Spleen (tissue), 11 donors: ENCODE results near the gene ADRA1B. TPM values are rescaled to one million over a fixed set of nuclear protein-coding genes. Genes with fewer than 3 reads are reported as not detected.

Experiments used
- DNase-seq: peaks from one replicate; pipeline ENCODE4 v3.0.0-alpha.2; 2020
- H3K27ac ChIP-seq, 8 donors: fragments of 200-600 bp; sonication (generic) in 7 of 8; 1 replicate in 4 of 8; 2 replicates in 4 of 8; pipeline versions ENCODE4 v1.5.0 to v1.8.0; 2016 to 2021; ENCODE audit warnings: inconsistent platforms in 4 of 8, mild to moderate bottlenecking in 4 of 8, moderate library complexity in 1 of 8
- H3K27me3 ChIP-seq, 7 donors: fragments of 200-600 bp; sonication (generic) in 6 of 7; replicated peaks in 1 of 7; 1 replicate in 4 of 7; 2 replicates in 3 of 7; pipeline versions ENCODE4 v1.5.0 to v1.8.0; 2016 to 2021; ENCODE audit warnings: inconsistent platforms in 3 of 7, mild to moderate bottlenecking in 1 of 7
- H3K36me3 ChIP-seq, 6 donors: fragments of 200-600 bp; sonication (generic) in 5 of 6; 1 replicate in 4 of 6; 2 replicates in 2 of 6; pipeline versions ENCODE4 v1.5.0 to v1.8.0; 2016 to 2021; ENCODE audit warnings: inconsistent platforms in 2 of 6
- H3K4me1 ChIP-seq, 6 donors: fragments of 200-600 bp; sonication (generic) in 5 of 6; 1 replicate in 3 of 6; 2 replicates in 3 of 6; pipeline versions ENCODE4 v1.5.0 to v1.8.0; 2016 to 2021; ENCODE audit warnings: inconsistent platforms in 3 of 6
- H3K4me3 ChIP-seq, 8 donors: fragments of 200-600 bp; sonication (generic) in 7 of 8; 1 replicate in 4 of 8; 2 replicates in 4 of 8; pipeline versions ENCODE4 v1.5.0 to v1.8.0; 2016 to 2021; ENCODE audit warnings: inconsistent platforms in 4 of 8, mild to moderate bottlenecking in 4 of 8, moderate library complexity in 2 of 8
- H3K9me3 ChIP-seq, 8 donors: fragments of 200-600 bp; sonication (generic) in 7 of 8; 1 replicate in 4 of 8; 2 replicates in 4 of 8; pipeline versions ENCODE4 v1.5.0 to v1.8.0; 2016 to 2021; ENCODE audit warnings: inconsistent platforms in 4 of 8
- CTCF ChIP-seq, 11 experiments: fragments of 200-600 bp in 7 of 11; fragments of 450-650 bp in 4 of 11; sonication (generic) in 4 of 11; IDR thresholded peaks in 8 of 11; conservative IDR thresholded peaks in 3 of 11; 1 replicate in 7 of 11; 2 replicates in 4 of 11; pipeline versions ENCODE4 v1.4.0 to v1.8.0; 2016 to 2021; ENCODE audit warnings: antibody characterized with exemption in 11 of 11, inconsistent platforms in 4 of 11, mild to moderate bottlenecking in 1 of 11
- POLR2A ChIP-seq, 3 donors: fragments of 450-650 bp; IDR thresholded peaks; one replicate each; pipeline ENCODE4 v1.5.1; 2017; ENCODE audit warnings: antibody characterized with exemption in 3 of 3, mild to moderate bottlenecking in 1 of 3
- POLR2AphosphoS5 ChIP-seq, 3 donors: sonication (generic); formaldehyde crosslinking; IDR thresholded peaks; one replicate each; pipeline ENCODE4 v1.5.1; 2017; ENCODE audit warnings: antibody characterized with exemption in 3 of 3
- WGBS, 5 donors: extraction: QIAGEN DNeasy Blood & Tissue Kit in 3 of 5; methylation state at CpG; one replicate each; pipeline versions ENCODE4 v1.1.5 to v1.1.7; 2013 to 2018; 5-methylcytosine and 5-hydroxymethylcytosine counted together
- intact Hi-C: fragments of 100-400 bp; cut with DNase I; formaldehyde crosslinking; loops from one replicate; pipeline ENCODE4 v1.15.0; 2023; ENCODE audit warnings: low total_unique reads
- polyA plus RNA-seq, 3 donors: library from polyadenylated mRNA; stranded (reverse); fragments of 200-250 nt; gene quantifications; one replicate each; pipeline ENCODE4 v1.2.1, GENCODE V29; 2013
- total RNA-seq, 7 donors: library from RNA; depleted of rRNA in 3 of 7; stranded (reverse); fragments of >200 nt in 3 of 7; fragmentation: NEBNext Ultra II Directional in 4 of 7; extraction: Animal tissue kit (Norgen Biotek cat#: 25700) in 4 of 7; gene quantifications; one replicate each; pipeline versions ENCODE4 v1.1.0 to v1.2.1, GENCODE V29; 2016 to 2021
- donor health status: healthy with polysubstance abuse.
- donor health status: DM: no; HTN: no; CAD: no; lungs with moderate emphysema.
- donor health status: DM: no; HTN: no; CAD: no.
- donor health status: Bipolar disorder and iron deficiency.
- donor health status: healthy.
- donor health status: DM: no; HTN: no; CAD: no.
- donor health status: DM: yes; HTN: yes; CAD: no.

ADRA1B gene
- total and polyA plus RNA-seq, 10 donors: 0.65 to 39.6 (median 11.7) TPM

- no peak for DNase-seq
- no peaks in the 10 kb centered on the region for H3K4me1 ChIP-seq
- H3K9me3 ChIP-seq: no peaks in the 10 kb centered on the region
- intact Hi-C loops: no loop called here
- H3K4me3 ChIP-seq: no peak overlapping the region
- peak overlapping the region in 5 of 8 donors; percentile 2 to 59 (median 51) for H3K27ac ChIP-seq
- no peaks in the 10 kb centered on the region for H3K36me3 ChIP-seq
- H3K27me3 ChIP-seq: peaks cover 0 to 9% (median 0%) of the 10 kb centered on the region in 7 donors
- WGBS, 5 donors: 77 to 91% (median 84%) methylated on average over 3 of the region's 3 CpGs
- TF ChIP-seq POLR2A (IDR thresholded peaks at IDR 0.05) (no peak), CTCF (IDR thresholded peaks at IDR 0.05 in 8 of 11, conservative IDR thresholded peaks at IDR 0.05 in 3 of 11) (no peak), POLR2AphosphoS5 (IDR thresholded peaks at IDR 0.05) (no peak)
These were observed 23.1 kb upstream of the ADRA1B start for GRCh38 chr5:159893040-159893695.

- DNase-seq: no peak
- Histone ChIP-seq H3K27me3 (peaks cover 0 to 9% (median 0%) of the 10 kb centered on the region in 7 donors), H3K4me3 (no peak overlapping the region), H3K4me1 (no peaks in the 10 kb centered on the region), H3K9me3 (no peaks in the 10 kb centered on the region), H3K36me3 (no peaks in the 10 kb centered on the region), H3K27ac (peak overlapping the region in 6 of 8 donors; percentile 2 to 59 (median 50))
- TF ChIP-seq CTCF (IDR thresholded peaks at IDR 0.05 in 8 of 11, conservative IDR thresholded peaks at IDR 0.05 in 3 of 11): no peak
- no peak for TF ChIP-seq POLR2AphosphoS5 (IDR thresholded peaks at IDR 0.05)
- no peak for TF ChIP-seq POLR2A (IDR thresholded peaks at IDR 0.05)
- intact Hi-C loops: no loop called here
- WGBS, 5 donors: 66 to 81% (median 75%) methylated on average over 7 of the region's 7 CpGs
These were observed 22.0 kb upstream of the ADRA1B start for GRCh38 chr5:159894149-159894720.

- intact Hi-C loops: no loop called here
- Histone ChIP-seq H3K27ac (peak overlapping the region in 3 of 8 donors; percentile 15 to 32 (median 17)), H3K36me3 (no peaks in the 10 kb centered on the region), H3K4me1 (no peaks in the 10 kb centered on the region), H3K4me3 (no peak overlapping the region), H3K27me3 (peaks cover 0 to 5% (median 0%) of the 10 kb centered on the region in 7 donors), H3K9me3 (no peaks in the 10 kb centered on the region)
- TF ChIP-seq POLR2AphosphoS5 (IDR thresholded peaks at IDR 0.05) (no peak), CTCF (IDR thresholded peaks at IDR 0.05 in 8 of 11, conservative IDR thresholded peaks at IDR 0.05 in 3 of 11) (no peak), POLR2A (IDR thresholded peaks at IDR 0.05) (no peak)
- no peak for DNase-seq
- WGBS, 5 donors: 67 to 80% (median 72%) methylated on average over 6 of the region's 6 CpGs
These were observed 18.4 kb upstream of the ADRA1B start for GRCh38 chr5:159897786-159898393.
